RWPE1 (cell line): ENCODE results near the gene KIAA1549.

Source experiments
- CTCF ChIA-PET: fragments of 350-600 bp; sonication (Branson Sonifier 250); formaldehyde crosslinking; extraction: SDS; loops from one replicate; lab custom pipeline; 2021; lab: Yijun Ruan, JAX
- POLR2A ChIA-PET: fragments of 400-600 bp; formaldehyde crosslinking; extraction: SDS; loops from one replicate; lab custom pipeline; 2020; ENCODE audit warnings: antibody characterized with exemption; ENCODE audit not compliant: low non-redundant PET; lab: Yijun Ruan, JAX
- DNase-seq: peaks from one replicate; pipeline ENCODE4 v3.0.0; 2012; ENCODE audit warnings: low spot score
- H3K27ac ChIP-seq: fragments of 450-650 bp; 2 replicates; pipeline ENCODE4 v1.5.1; 2017
- CTCF ChIP-seq: fragments of 450-650 bp; conservative IDR thresholded peaks from 2 replicates; pipeline ENCODE4 v1.5.1; 2017; ENCODE audit warnings: low read depth, mild to moderate bottlenecking

KIAA1549 gene

GRCh38 chr7:138878051-138878450 lies 103.1 kb downstream of the KIAA1549 start:
- POLR2A ChIA-PET, result no interaction called here
- TF ChIP-seq CTCF, result no peak
- CTCF ChIA-PET, result interaction anchor here (2.2 kb wide), 1 partner anchor 8 kb away, joined by 6 read pairs; no protein-coding TSS in a partner anchor
- no peak for DNase-seq
- H3K27ac ChIP-seq, result no peak overlapping the region

GRCh38 chr7:138876326-138876725 lies 104.9 kb downstream of the KIAA1549 start:
- DNase-seq, result no peak
- no peak overlapping the region for H3K27ac ChIP-seq
- ChIA-PET POLR2A (no interaction called here), CTCF (interaction anchor here (2.2 kb wide), 1 partner anchor 10 kb away, joined by 6 read pairs; no protein-coding TSS in a partner anchor)
- TF ChIP-seq CTCF, result no peak

- TF ChIP-seq CTCF, result no peak
- ChIA-PET POLR2A (no interaction called here), CTCF (no interaction called here)
- no peak overlapping the region for H3K27ac ChIP-seq
- DNase-seq, result no peak
These were observed 105.4 kb downstream of the KIAA1549 start for GRCh38 chr7:138875794-138876193.

GRCh38 chr7:138873220-138873892 lies 107.8 kb downstream of the KIAA1549 start:
- H3K27ac ChIP-seq, result no peak overlapping the region
- no peak for TF ChIP-seq CTCF
- CTCF ChIA-PET, result no interaction called here
- DNase-seq, result no peak
- POLR2A ChIA-PET, result no interaction called here

GRCh38 chr7:138872576-138872975 lies 108.6 kb downstream of the KIAA1549 start:
- CTCF ChIA-PET, result no interaction called here
- no peak for DNase-seq
- H3K27ac ChIP-seq, result peak overlapping the region; percentile 27; the same call in 1 of the 2 replicates
- POLR2A ChIA-PET, result no interaction called here
- no peak for TF ChIP-seq CTCF

- no peak for TF ChIP-seq CTCF
- CTCF ChIA-PET, result no interaction called here
These were observed 109.4 kb downstream of the KIAA1549 start for GRCh38 chr7:138871814-138872090.

More at GRCh38 chr7:138871814-138872090, 109.4 kb downstream of the KIAA1549 start:
- no peak overlapping the region for H3K27ac ChIP-seq
- DNase-seq, result no peak
- POLR2A ChIA-PET, result no interaction called here
